ENCODE data around the gene SH3PXD2A. TPM values are rescaled to one million over a fixed set of nuclear protein-coding genes. Genes with fewer than 3 reads are reported as not detected.
"Not testable (repeated sequence)": the region's sequence is repeated elsewhere in the genome, so short reads cannot be mapped to it uniquely, and the experiment has no call there.

SH3PXD2A gene
- total RNA-seq, 1 donor from 2014 or later, result 51.3 TPM

DNA sequence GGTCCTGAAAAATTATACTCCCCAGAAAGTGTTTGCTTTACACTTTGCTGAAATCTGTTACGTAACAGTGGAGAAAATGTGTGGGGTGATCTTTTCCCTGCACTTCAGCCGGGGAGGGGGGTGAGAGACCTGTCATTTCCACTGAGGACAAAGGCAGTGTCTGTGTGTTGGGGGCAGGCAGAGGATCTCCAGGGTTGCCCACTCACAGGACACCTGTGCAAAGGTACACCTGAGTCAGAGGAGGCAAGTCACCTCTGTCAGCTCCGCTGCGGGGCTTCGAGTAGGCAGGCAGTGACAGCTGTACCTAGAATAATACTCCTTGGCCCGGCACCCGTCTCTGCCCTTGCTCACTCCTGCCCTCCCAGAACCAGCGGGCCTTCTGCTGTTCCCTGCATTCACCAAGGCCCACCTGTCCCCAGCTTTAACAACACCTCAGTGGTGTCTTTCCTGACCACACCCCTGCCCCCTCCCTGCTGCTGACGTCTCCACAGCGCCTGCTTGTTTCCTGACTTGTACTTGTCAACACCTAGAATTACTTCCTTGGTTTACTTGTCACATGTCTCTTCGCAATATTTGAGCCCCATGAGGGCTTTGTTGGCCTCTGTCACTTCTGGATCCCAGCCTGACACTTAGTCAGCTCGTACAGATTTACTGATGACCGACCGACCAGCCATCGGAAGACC lies 202.6 kb downstream of the SH3PXD2A start:
- DNase-seq (ENCODE audit: low spot score), result no peak

DNA sequence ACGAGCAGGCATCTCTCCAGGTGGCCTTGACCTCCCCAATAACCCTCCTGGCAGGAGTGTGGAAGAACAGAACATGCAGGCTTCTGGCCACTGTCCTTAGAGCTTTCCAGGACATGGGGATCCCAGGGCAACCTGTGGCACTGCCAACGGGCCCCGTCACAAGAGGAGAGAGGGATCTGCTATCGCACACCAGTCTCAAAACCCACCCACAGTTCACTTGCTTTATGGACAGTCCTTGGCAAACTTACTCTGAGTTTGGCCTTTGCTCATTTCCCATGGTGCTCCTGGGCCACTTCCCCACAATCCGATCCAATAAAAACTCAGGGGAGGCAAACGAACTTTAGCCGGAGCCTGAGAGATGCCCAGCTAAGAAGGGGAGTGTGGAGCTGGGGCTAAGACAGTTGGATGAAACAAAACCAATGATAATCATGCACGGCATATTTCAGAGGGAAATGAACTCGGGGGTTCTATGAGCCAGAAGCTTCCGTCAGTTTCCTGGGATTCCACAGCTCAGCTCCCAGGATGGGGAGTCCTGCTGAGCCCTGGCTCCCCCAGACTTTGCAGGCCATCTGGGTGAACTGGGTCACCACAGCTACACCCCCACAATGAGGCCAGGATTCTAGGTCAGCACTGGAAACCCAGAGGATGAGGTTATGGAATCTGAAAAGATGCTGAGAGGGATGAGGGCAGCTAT lies 203.4 kb downstream of the SH3PXD2A start:
- no peak for DNase-seq (ENCODE audit: low spot score)

DNA sequence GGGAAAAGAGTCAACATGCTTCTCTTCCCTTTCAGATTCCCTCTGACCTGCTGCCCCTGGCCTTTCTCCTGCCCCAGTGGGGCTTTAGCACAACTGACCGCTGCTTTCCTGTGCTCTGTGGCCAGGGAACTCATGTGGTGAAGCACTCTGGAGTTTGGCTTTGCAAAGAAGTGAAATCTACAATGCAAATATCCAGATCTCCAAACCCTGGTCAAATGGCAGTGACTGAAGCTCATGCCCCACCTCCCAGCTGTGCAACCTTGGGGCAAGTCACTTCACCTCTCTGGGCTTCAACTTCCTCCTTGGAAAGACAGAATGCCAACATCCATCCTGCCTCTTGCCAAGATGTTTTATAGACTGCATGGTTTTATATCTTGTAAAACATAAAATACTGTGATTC lies 204.0 kb downstream of the SH3PXD2A start:
- no peak for DNase-seq (ENCODE audit: low spot score)

DNA sequence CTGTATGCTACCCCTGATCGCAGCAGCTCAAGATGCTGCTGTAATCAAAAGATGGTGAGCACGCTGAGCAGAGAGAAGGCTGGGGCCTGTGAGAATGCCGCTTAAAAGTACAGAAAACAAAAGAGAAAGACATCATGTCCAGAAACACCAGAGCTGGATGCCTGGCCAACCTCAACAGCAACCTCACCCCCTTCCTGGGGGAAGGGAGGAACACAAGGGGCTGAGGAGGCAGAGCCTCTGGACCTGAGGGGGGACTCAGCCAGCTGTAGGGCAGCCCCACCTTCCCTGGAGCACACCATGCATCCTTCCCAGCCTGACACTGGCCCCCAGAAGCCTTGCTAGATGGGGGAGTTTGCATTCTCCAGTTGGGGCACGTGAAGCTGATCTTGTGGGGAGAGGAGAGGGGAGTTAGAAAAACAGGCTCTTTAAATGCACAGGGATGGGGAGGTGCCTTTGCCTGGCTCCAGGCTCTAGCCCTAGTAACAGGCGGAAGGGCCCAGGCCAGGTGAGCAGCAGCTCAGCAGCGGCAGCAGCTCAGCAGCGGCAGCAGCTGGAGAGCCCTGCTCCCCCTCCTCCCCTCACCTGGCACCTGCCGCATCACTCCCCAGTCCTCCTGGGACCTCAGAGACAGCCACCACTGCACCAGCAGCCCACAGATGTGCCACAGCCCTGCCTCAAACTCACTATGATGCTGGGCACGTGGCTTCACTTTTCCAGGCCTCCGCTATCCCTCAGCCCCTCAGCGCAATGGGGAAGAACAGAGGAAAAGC lies 205.5 kb downstream of the SH3PXD2A start:
- no peak for DNase-seq (ENCODE audit: low spot score)

DNA sequence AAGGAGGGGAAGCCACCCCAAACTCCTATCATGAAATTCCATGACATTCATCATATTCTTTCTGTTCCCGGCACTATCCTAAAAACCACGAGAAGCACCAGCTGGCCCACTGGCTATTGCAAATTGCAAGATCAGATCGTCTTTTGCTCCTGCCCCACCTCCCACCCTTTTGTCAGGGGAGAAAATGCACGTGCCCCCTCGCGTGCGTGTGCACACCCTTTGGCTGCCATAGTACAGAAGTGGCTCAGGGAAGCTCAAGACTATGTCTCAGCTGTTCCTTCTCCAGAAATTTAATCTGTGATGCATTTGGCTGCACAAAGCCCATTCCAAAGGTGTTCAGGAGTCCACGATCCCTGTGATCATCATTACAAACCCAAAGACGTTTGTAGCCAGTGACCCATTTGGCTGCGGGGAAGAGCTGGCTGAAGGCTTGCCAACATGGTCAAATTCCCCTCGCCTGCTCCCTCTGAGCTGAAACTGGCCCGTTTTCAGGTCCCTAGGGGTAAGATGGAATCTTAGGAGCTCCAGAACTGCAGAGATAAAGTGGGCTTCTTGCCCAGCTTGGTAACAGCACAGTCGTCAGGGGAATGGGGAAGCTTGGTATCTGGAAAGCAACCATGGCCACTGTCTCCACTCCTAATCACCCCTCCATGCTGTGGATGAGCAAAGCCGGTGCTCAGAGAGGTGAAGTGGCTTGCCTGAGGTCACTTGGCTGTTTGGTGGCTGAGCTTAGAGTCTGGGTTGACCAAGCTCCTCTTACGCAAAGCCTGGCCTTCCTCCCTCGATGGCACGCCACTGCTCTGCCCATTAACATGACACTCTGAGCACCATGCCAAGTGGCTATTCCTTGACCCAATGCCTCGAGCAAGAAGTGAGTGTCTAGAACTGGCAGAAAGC lies 206.5 kb downstream of the SH3PXD2A start:
- DNase-seq (ENCODE audit: low spot score), result no peak

DNA sequence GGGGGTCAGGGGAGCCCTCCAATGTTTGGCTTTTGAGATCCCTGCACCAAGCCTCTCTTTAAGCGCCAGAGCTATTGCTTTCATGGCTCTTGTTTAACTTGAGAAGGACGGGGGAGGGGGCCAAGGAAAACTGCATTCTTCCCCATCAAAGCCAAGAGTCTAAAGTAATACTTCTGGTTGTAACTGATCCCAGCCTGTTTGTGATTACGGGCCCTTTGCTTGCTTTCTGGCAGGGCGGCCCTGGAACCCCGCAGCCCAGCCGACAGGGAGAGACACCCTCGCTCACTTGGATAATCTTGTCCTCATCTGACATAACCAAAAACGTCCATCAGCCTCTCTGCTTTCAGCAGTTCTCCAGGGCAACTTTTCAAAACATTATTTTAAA lies 207.1 kb downstream of the SH3PXD2A start:
- no peak for DNase-seq (ENCODE audit: low spot score)

DNA sequence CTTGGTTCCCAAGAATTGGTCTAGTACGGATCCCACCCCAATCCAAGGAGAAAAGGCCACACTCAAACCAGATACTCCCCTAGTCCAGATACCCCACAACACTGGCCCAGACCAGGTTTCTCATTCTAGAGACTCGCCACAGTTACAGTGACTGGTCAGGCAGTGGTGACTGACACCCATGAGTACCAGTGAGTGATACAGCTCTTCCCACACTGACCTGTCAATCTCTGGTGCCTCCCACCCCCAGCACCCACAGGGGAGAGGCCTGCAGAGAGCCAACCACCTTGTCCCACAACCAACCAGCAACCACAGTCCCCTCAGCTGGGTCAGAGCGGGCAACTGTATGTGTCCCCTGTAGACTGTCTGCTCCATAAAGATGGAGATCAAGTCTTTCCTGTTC lies 209.1 kb downstream of the SH3PXD2A start:
- DNase-seq (ENCODE audit: low spot score), result no peak

DNA sequence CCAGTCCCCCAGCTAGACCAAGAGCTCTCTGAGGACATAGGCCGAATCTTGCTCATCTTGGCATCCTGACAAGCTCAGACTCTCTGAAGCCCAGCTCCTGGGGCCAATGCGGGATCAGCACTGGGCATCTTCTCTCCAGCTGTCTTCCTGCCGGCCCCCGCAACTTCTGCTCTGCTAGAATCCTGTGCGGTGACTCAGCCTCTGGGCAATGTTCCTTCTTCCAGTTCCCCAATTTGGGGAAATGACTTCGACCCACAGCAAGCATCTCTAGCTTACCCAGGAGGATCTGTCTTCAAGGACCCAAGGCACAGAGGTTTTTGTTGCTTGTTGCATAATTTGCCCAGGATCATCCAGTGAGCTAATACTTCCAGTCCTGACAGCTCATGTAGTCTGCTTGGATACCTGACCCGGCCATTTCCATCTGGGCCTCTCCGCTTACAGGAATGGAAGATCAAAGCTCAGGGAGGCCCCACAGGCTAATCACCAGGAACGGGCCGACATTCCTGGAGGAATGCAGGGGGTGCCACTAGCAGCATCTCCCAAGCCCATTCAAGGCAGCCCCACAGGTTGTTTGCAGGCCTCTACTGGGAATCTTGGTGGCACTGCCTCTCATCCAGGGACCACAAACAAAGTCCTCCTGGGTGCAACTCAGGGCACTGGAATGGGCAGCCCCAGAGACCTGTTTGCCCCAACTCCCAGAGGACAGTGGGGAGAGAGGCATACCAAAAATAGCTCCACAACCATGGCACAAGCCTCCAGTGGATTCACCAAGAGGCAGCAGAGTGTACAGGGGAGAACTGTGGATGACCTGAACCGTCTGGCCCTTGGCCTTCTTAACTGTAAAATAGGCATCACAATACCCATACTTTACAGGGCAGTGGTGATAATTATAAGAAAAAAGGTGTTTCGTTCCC lies 210.0 kb downstream of the SH3PXD2A start:
- no peak for DNase-seq (ENCODE audit: low spot score)

DNA sequence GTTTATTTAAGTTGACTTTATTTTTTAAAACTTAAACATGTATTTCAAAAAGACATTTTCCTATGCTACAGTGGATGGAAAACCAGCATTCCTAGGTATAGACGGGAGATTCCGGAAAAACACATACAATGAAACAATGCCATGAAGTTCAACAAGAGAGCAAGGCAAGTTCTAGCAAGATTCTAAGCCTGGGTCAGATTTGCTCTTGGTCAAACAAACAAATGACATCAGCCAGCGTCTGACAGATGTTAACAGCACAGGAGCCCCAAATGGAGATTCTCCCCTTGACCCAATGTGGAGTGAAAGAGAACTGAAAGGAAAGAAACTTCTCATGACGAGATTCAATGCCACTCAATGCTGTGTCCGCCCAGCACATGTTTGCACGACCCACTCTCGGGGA lies 212.0 kb downstream of the SH3PXD2A start:
- DNase-seq (ENCODE audit: low spot score), result no peak

DNA sequence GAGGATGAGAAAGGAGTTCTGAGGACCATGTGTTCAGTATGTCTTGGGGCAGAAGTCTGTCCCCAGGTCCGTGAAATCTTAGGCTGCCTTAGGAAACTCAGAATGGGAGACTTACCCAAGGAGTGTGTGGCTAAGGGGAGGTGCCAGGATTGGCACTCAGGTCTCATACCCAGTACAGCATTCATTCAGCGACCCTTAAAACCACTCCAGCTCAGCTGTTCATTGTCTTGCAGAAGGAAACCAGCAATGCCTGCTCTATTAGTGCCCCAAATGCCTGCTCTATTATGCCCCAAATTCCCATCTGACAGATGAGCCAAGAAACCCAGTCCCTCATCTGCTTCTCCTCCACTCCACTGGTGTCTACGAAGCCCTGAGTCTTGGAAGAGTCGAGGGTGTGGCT lies 214.1 kb downstream of the SH3PXD2A start:
- no peak for DNase-seq (ENCODE audit: low spot score)

DNA sequence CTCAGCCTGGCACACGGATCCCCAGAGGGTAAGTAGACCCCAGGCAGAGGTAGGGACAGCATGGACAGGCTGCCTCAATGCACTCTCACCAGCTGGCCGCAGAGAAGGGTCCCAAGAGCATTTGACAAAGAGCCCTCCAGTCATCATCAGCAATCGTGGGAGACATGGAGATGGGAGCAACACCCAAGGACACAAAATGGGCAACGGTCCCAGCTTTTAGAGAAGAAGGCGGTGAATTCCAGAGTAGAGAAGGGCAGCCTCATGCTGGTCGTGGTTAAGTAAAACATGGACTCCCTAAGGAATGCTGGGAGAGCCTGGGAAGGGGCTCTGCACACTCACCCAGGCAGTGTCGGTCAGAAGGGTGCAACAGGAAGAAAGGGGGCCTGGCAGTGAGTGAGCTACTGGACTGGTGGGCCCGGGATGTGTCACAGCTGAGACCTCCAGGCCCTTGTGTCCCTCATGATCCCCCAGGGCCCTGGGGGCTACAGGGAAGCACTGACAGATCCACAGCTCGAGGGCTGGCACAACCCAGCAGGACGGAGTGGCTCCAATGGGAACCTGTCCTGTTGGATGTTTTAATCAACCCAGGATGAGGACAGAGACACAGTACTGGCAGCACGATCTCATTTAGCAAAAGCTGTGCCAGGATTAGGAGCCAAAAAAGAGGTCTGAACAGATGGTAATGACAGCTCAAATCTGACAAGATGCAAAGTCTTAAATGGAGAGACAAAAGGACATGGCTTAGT lies 214.8 kb downstream of the SH3PXD2A start:
- no peak for DNase-seq (ENCODE audit: low spot score)

DNA sequence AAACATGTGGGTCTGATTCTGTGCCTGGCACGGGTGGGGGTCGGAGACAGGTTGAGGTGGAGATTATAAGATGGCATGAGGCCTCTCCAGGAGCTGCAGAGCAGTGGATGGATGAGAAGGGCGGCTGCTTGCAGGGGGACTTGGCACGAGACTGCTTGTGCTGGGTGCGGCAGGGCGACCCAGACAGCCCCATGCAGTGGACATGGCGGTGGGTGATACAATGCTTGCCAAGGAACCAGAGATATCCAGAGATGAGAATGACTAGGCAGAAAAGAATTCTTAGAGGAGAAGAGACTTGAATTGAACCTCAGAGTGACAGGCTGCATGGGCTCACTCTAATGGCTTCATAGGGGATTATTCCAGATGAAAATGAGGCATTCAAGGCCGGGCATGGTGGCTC lies 216.4 kb downstream of the SH3PXD2A start:
- no peak for DNase-seq (ENCODE audit: low spot score)

DNA sequence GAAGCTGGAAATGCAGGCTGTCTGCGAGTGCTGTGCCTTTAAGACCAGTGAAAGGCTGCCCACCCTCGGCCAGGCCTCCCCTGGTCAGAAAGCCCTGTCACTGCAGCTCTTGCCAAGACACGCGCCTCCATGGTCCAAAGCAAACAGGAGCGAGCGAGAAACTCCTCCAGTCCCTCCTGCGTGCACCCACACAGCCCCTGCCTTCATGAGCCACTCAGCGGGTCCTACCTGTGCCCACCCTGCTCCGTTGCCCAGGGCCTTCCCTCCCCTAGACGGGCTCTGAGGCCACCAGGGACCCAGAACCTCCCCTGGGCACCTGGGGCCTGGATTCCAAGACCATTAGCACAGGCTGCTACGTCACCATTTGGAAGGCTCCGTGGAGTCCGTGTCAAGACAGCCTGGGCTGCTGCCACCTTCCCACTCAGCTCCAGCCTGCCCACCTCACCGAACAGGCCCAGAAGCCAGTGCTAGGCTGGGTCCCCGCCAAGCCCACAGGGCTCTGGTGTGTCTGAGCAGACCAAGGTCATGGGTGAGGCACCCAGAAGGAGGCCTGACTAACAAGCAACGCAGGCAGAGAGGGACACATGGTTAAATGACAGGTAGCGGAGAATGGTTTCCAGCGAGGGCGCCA lies 217.3 kb downstream of the SH3PXD2A start:
- DNase-seq (ENCODE audit: low spot score), result no peak

DNA sequence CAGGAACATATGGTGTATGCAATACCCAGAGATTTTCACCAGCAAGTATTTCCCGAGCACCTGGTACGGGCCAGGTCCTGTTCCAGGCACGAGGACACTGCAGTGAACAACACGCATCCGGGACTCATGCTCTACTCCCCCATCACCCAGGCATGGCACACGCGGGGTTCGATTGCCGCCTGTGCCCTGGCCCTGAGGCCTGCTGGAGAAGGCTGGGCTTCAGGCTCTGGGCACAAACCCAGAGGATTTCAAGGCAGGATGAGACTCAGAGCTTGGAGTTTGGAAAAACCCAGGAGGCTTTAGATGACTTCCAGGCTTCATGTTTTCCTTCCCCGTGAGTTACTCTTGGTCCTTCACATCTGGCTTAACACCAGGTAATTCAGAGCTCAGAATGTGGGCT lies 218.4 kb downstream of the SH3PXD2A start:
- no peak for DNase-seq (ENCODE audit: low spot score)

DNA sequence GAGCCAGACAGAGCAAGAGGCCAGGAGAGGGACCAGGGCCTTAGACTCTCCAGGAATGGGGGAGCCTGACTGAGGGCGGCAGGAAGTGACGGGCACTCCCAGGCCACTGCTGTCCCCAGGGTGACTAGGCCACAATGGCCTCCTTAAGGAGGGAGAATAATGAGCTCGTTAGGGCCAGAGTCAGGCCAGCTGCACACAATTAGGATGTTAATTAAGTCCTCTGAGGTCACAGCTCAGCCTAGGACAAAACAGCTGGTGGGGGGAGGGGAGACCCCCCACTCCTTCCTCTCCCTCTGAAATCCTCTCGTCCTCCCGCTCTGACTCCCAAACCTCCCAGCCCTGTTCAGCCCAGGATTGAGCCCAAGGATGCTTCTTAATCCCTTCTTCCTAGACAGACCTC lies 218.9 kb downstream of the SH3PXD2A start:
- DNase-seq (ENCODE audit: low spot score), result no peak

DNA sequence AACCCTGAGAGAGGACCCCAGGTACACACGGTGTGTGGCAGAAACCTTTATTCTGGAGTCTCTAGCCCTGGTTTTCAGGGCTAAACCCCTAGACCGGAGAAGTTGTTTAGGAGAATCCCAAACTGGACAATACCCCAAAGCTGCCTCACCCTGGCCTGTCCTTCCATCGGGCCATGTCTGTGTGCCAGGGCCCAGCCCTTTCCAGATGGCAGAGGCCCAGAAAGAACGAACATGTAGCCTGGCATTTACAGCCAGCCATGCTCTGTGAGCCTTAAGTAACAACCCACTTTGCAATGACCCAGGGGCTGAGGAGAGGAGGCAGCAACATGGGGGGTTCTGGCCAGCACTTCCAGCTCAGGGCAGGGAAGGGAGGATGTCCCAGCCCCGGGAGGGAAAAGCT lies 219.8 kb downstream of the SH3PXD2A start:
- no peak for DNase-seq (ENCODE audit: low spot score)

DNA sequence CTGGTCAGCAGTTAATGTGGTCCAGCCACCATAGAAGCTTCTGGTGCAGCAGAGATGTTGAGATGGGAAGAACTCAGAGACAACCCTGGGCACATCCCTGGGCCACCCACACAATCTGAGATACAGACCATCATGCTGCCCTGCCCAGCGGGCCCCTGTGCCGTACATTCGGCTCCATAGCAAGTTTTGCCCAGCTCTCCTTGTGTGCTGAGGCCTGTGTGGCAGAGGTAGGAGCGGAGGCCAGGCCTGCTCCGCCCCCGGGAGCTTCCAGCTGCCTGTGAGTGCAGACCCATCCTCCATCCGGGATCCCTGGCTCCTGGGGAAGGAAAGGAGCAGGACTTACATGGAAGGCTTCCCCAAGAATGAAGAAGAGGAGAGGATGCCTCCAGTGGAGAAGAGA lies 221.5 kb downstream of the SH3PXD2A start:
- DNase-seq (ENCODE audit: low spot score), result no peak

DNA sequence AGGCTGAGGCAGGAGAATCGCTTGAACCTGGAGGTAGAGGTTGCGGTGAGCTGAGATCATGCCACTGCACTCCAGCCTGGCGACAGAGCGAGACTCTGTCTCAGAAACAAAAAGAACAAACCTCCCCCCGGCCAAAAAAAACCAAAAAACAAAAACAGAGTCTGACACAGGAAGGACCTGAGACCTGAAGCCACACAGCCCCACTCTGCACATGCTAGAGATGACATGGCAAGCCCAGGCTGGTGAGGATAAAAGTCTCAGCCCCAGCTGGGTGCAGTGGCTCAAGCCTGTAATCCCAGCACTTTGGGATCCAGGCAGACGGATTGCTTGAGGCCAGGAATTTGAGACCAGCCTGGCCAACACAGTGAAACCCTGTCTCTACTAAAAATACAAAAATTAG lies 222.5 kb downstream of the SH3PXD2A start:
- DNase-seq (ENCODE audit: low spot score), result not testable (repeated sequence)

DNA sequence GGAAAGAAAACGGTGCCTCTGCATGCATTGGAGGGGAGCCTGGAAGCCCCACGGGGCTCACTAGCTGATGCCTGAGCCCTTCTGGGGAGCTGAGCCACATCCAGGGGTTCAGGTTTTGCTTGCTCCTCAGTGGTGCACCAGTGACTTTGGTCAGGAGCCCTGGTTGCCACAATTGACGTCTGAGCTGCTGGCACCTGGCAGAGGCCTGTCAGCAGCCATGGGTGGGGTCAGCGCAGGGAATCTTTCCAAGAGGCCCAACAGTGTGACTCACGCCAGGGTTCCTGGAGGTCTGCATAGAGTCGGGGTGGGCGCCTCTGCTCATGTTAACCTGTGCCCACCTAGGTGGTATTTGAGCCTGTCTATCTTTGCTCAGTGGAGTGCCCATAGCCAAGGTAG lies 223.1 kb downstream of the SH3PXD2A start:
- no peak for DNase-seq (ENCODE audit: low spot score)

Measured in mesenteric fat pad (tissue), 1 donor.